ENCODE measurements around the gene PHLDB1.
A peak's percentile ranks its signal among the peaks of the same experiment; 100 is the strongest.

The PHLDB1 gene

GRCh38 chr11:118632577-118633318, 25.3 kb downstream of the PHLDB1 start:
- Histone ChIP-seq H3K36me3 (ENCODE audit: control insufficient read depth in 4 of 4, insufficient read depth in 4 of 4, low read length in 3 of 4) (no peaks in the 10 kb centered on the region), H3K4me3 (ENCODE audit: control insufficient read depth in 1 of 7, extremely low read depth in 1 of 7, insufficient read depth in 4 of 7, low read depth in 2 of 7, low read length in 6 of 7) (no peak overlapping the region), H3K9me3 (ENCODE audit: control extremely low read depth in 1 of 5, control insufficient read depth in 4 of 5, insufficient read depth in 2 of 5, low read depth in 1 of 5, low read length in 4 of 5) (no peaks in the 10 kb centered on the region), H3K4me1 (ENCODE audit: control extremely low read depth in 1 of 4, control insufficient read depth in 4 of 4, insufficient read depth in 4 of 4, low read length in 3 of 4) (peaks cover 0 to 6% (median 0%) of the 10 kb centered on the region in 4 experiments), H3K27me3 (replicated peaks in 2 of 5; ENCODE audit: control insufficient read depth in 4 of 5, insufficient read depth in 5 of 5, low read length in 4 of 5) (no peaks in the 10 kb centered on the region), H3K27ac (ENCODE audit: insufficient read depth in 1 of 2, low read depth in 1 of 2, low read length in 2 of 2, poor library complexity in 1 of 2, severe bottlenecking in 2 of 2) (no peak overlapping the region)
- 98% methylated on average over 8 of the region's 9 CpGs for WGBS (ENCODE audit: insufficient coverage)
- no peak for DNase-seq
- CTCF ChIA-PET: interaction anchor here (1.4 to 6.6 kb wide), 3 partner anchors 10 to 20 kb away, joined by 3 to 55 read pairs (median 10); no protein-coding TSS in a partner anchor
- POLR2A ChIA-PET: no interaction called here

- Histone ChIP-seq H3K27ac (ENCODE audit: insufficient read depth in 1 of 2, low read depth in 1 of 2, low read length in 2 of 2, poor library complexity in 1 of 2, severe bottlenecking in 2 of 2) (no peak overlapping the region), H3K36me3 (ENCODE audit: control insufficient read depth in 4 of 4, insufficient read depth in 4 of 4, low read length in 3 of 4) (no peaks in the 10 kb centered on the region), H3K4me1 (ENCODE audit: control extremely low read depth in 1 of 4, control insufficient read depth in 4 of 4, insufficient read depth in 4 of 4, low read length in 3 of 4) (peaks cover 0 to 6% (median 0%) of the 10 kb centered on the region in 4 experiments), H3K4me3 (ENCODE audit: control insufficient read depth in 1 of 7, extremely low read depth in 1 of 7, insufficient read depth in 4 of 7, low read depth in 2 of 7, low read length in 6 of 7) (no peak overlapping the region), H3K9me3 (ENCODE audit: control extremely low read depth in 1 of 5, control insufficient read depth in 4 of 5, insufficient read depth in 2 of 5, low read depth in 1 of 5, low read length in 4 of 5) (no peaks in the 10 kb centered on the region), H3K27me3 (replicated peaks in 2 of 5; ENCODE audit: control insufficient read depth in 4 of 5, insufficient read depth in 5 of 5, low read length in 4 of 5) (no peaks in the 10 kb centered on the region)
- no CpG with 5 or more reads among the region's 1 CpG for WGBS (ENCODE audit: insufficient coverage)
- CTCF ChIA-PET: interaction anchor here (1.4 to 6.6 kb wide), 3 partner anchors 10 to 21 kb away, joined by 3 to 55 read pairs (median 10); no protein-coding TSS in a partner anchor
- no peak for DNase-seq
- POLR2A ChIA-PET: no interaction called here
These were observed 25.9 kb downstream of the PHLDB1 start for GRCh38 chr11:118633319-118633690.

- Histone ChIP-seq H3K36me3 (ENCODE audit: control insufficient read depth in 4 of 4, insufficient read depth in 4 of 4, low read length in 3 of 4) (no peaks in the 10 kb centered on the region), H3K4me1 (ENCODE audit: control extremely low read depth in 1 of 4, control insufficient read depth in 4 of 4, insufficient read depth in 4 of 4, low read length in 3 of 4) (peaks cover 0 to 6% (median 0%) of the 10 kb centered on the region in 4 experiments), H3K4me3 (ENCODE audit: control insufficient read depth in 1 of 7, extremely low read depth in 1 of 7, insufficient read depth in 4 of 7, low read depth in 2 of 7, low read length in 6 of 7) (peak overlapping the region in 1 of 7 experiments; percentile 58), H3K27ac (ENCODE audit: insufficient read depth in 1 of 2, low read depth in 1 of 2, low read length in 2 of 2, poor library complexity in 1 of 2, severe bottlenecking in 2 of 2) (no peak overlapping the region), H3K27me3 (replicated peaks in 2 of 5; ENCODE audit: control insufficient read depth in 4 of 5, insufficient read depth in 5 of 5, low read length in 4 of 5) (no peaks in the 10 kb centered on the region), H3K9me3 (ENCODE audit: control extremely low read depth in 1 of 5, control insufficient read depth in 4 of 5, insufficient read depth in 2 of 5, low read depth in 1 of 5, low read length in 4 of 5) (no peaks in the 10 kb centered on the region)
- POLR2A ChIA-PET: no interaction called here
- WGBS (ENCODE audit: insufficient coverage): 100% methylated on average over 1 of the region's 4 CpGs
- DNase-seq: no peak
- CTCF ChIA-PET: interaction anchor here (1.4 to 6.6 kb wide), 2 partner anchors 10 to 11 kb away, joined by 3 to 55 read pairs; no protein-coding TSS in a partner anchor
These were observed 26.6 kb downstream of the PHLDB1 start for GRCh38 chr11:118633979-118634378.

GRCh38 chr11:118634431-118635236, 27.2 kb downstream of the PHLDB1 start:
- WGBS (ENCODE audit: insufficient coverage): 85% methylated on average over 38 of the region's 41 CpGs
- Histone ChIP-seq H3K4me3 (ENCODE audit: control insufficient read depth in 1 of 7, extremely low read depth in 1 of 7, insufficient read depth in 4 of 7, low read depth in 2 of 7, low read length in 6 of 7) (peak overlapping the region in 1 of 7 experiments; percentile 58), H3K4me1 (ENCODE audit: control extremely low read depth in 1 of 4, control insufficient read depth in 4 of 4, insufficient read depth in 4 of 4, low read length in 3 of 4) (peaks cover 0 to 6% (median 0%) of the 10 kb centered on the region in 4 experiments), H3K36me3 (ENCODE audit: control insufficient read depth in 4 of 4, insufficient read depth in 4 of 4, low read length in 3 of 4) (no peaks in the 10 kb centered on the region), H3K27me3 (replicated peaks in 2 of 5; ENCODE audit: control insufficient read depth in 4 of 5, insufficient read depth in 5 of 5, low read length in 4 of 5) (no peaks in the 10 kb centered on the region), H3K9me3 (ENCODE audit: control extremely low read depth in 1 of 5, control insufficient read depth in 4 of 5, insufficient read depth in 2 of 5, low read depth in 1 of 5, low read length in 4 of 5) (no peaks in the 10 kb centered on the region), H3K27ac (ENCODE audit: insufficient read depth in 1 of 2, low read depth in 1 of 2, low read length in 2 of 2, poor library complexity in 1 of 2, severe bottlenecking in 2 of 2) (no peak overlapping the region)
- ChIA-PET POLR2A (no interaction called here), CTCF (interaction anchor here (0.6 to 6.6 kb wide), 4 partner anchors 12 to 1330 kb away, joined by 3 to 55 read pairs (median 3); no protein-coding TSS in a partner anchor)
- DNase-seq: peak in 2 of 3 donors; percentile 22 to 34

GRCh38 chr11:118635237-118635591, 27.8 kb downstream of the PHLDB1 start:
- no peak overlapping the region for H3K27ac ChIP-seq (ENCODE audit: insufficient read depth in 1 of 2, low read depth in 1 of 2, low read length in 2 of 2, poor library complexity in 1 of 2, severe bottlenecking in 2 of 2)

GRCh38 chr11:118635642-118636041, 28.2 kb downstream of the PHLDB1 start:
- H3K4me3 ChIP-seq (ENCODE audit: control insufficient read depth in 1 of 7, extremely low read depth in 1 of 7, insufficient read depth in 4 of 7, low read depth in 2 of 7, low read length in 6 of 7): no peak overlapping the region
- peaks cover 0 to 6% (median 0%) of the 10 kb centered on the region in 4 experiments for H3K4me1 ChIP-seq (ENCODE audit: control extremely low read depth in 1 of 4, control insufficient read depth in 4 of 4, insufficient read depth in 4 of 4, low read length in 3 of 4)
- CTCF ChIA-PET: interaction anchor here (0.8 to 6.6 kb wide), 10 partner anchors 10 to 43 kb away, joined by 3 to 55 read pairs (median 7); no protein-coding TSS in a partner anchor
- DNase-seq: no peak
- no peak overlapping the region for H3K27ac ChIP-seq (ENCODE audit: insufficient read depth in 1 of 2, low read depth in 1 of 2, low read length in 2 of 2, poor library complexity in 1 of 2, severe bottlenecking in 2 of 2)
- WGBS (ENCODE audit: insufficient coverage): 95% methylated on average over 2 of the region's 2 CpGs
- H3K9me3 ChIP-seq (ENCODE audit: control extremely low read depth in 1 of 5, control insufficient read depth in 4 of 5, insufficient read depth in 2 of 5, low read depth in 1 of 5, low read length in 4 of 5): no peaks in the 10 kb centered on the region
- H3K27me3 ChIP-seq (replicated peaks in 2 of 5; ENCODE audit: control insufficient read depth in 4 of 5, insufficient read depth in 5 of 5, low read length in 4 of 5): no peaks in the 10 kb centered on the region
- POLR2A ChIA-PET: interaction anchor here (0.9 kb wide), 1 partner anchor 9 kb away, joined by 3 read pairs; no protein-coding TSS in a partner anchor
- H3K36me3 ChIP-seq (ENCODE audit: control insufficient read depth in 4 of 4, insufficient read depth in 4 of 4, low read length in 3 of 4): no peaks in the 10 kb centered on the region

More at GRCh38 chr11:118635237-118635591, 27.8 kb downstream of the PHLDB1 start:
- H3K4me1 ChIP-seq (ENCODE audit: control extremely low read depth in 1 of 4, control insufficient read depth in 4 of 4, insufficient read depth in 4 of 4, low read length in 3 of 4): peaks cover 0 to 6% (median 0%) of the 10 kb centered on the region in 4 experiments
- H3K9me3 ChIP-seq (ENCODE audit: control extremely low read depth in 1 of 5, control insufficient read depth in 4 of 5, insufficient read depth in 2 of 5, low read depth in 1 of 5, low read length in 4 of 5): no peaks in the 10 kb centered on the region
- ChIA-PET POLR2A (interaction anchor here (0.9 kb wide), 1 partner anchor 9 kb away, joined by 3 read pairs; no protein-coding TSS in a partner anchor), CTCF (interaction anchor here (0.6 to 6.6 kb wide), 10 partner anchors 13 to 1331 kb away, joined by 3 to 55 read pairs (median 5); no protein-coding TSS in a partner anchor)
- WGBS (ENCODE audit: insufficient coverage): 92% methylated on average over 15 of the region's 15 CpGs
- DNase-seq: no peak
- H3K27me3 ChIP-seq (replicated peaks in 2 of 5; ENCODE audit: control insufficient read depth in 4 of 5, insufficient read depth in 5 of 5, low read length in 4 of 5): no peaks in the 10 kb centered on the region
- H3K4me3 ChIP-seq (ENCODE audit: control insufficient read depth in 1 of 7, extremely low read depth in 1 of 7, insufficient read depth in 4 of 7, low read depth in 2 of 7, low read length in 6 of 7): peak overlapping the region in 1 of 7 experiments; percentile 58
- H3K36me3 ChIP-seq (ENCODE audit: control insufficient read depth in 4 of 4, insufficient read depth in 4 of 4, low read length in 3 of 4): no peaks in the 10 kb centered on the region
